Measurements from ENCODE around the gene RNF145.
"Not testable (repeated sequence)": the region's sequence is repeated elsewhere in the genome, so short reads cannot be mapped to it uniquely, and the experiment has no call there.

The RNF145 gene

GRCh38 chr5:159187719-159188118, 21.6 kb downstream of the RNF145 start:
- DNase-seq, result no peak

GRCh38 chr5:159186319-159186718, 23.0 kb downstream of the RNF145 start:
- no peak for DNase-seq

- DNase-seq, result no peak
Measured at GRCh38 chr5:159185773-159186172, 23.6 kb downstream of the RNF145 start.

GRCh38 chr5:159184858-159185381, 24.4 kb downstream of the RNF145 start:
- no peak for DNase-seq

- no peak for DNase-seq
Measured at GRCh38 chr5:159184236-159184635, 25.1 kb downstream of the RNF145 start.

GRCh38 chr5:159183247-159183646, 26.1 kb downstream of the RNF145 start:
- DNase-seq, result no peak

GRCh38 chr5:159182691-159183090, 26.7 kb downstream of the RNF145 start:
- no peak for DNase-seq

- no peak for DNase-seq
Measured at GRCh38 chr5:159181651-159182050, 27.7 kb downstream of the RNF145 start.

GRCh38 chr5:159181152-159181551, 28.2 kb downstream of the RNF145 start:
- no peak for DNase-seq

- no peak for DNase-seq
Measured at GRCh38 chr5:159179529-159180305, 29.6 kb downstream of the RNF145 start.

- no peak for DNase-seq
Measured at GRCh38 chr5:159178978-159179377, 30.4 kb downstream of the RNF145 start.

GRCh38 chr5:159175547-159175946, 33.8 kb downstream of the RNF145 start:
- DNase-seq, result no peak

GRCh38 chr5:159174511-159175168, 34.7 kb downstream of the RNF145 start:
- no peak for DNase-seq

GRCh38 chr5:159171274-159171673, 38.1 kb downstream of the RNF145 start:
- DNase-seq, result no peak

GRCh38 chr5:159170021-159170420, 39.3 kb downstream of the RNF145 start:
- DNase-seq, result no peak

GRCh38 chr5:159166416-159166815, 42.9 kb downstream of the RNF145 start:
- DNase-seq, result no peak

- no peak for DNase-seq
Measured at GRCh38 chr5:159163701-159164046, 45.7 kb downstream of the RNF145 start.

GRCh38 chr5:159163027-159163700, 46.2 kb downstream of the RNF145 start:
- DNase-seq, result no peak

GRCh38 chr5:159161361-159162214, 47.8 kb downstream of the RNF145 start:
- no peak for DNase-seq

- DNase-seq, result not testable (repeated sequence)
Measured at GRCh38 chr5:159158553-159159091, 50.7 kb downstream of the RNF145 start.

- DNase-seq, result no peak
Measured at GRCh38 chr5:159157552-159157951, 51.8 kb downstream of the RNF145 start.
